Thoracic aorta (tissue), 2 donors: ENCODE results near the gene PRSS2. TPM values are rescaled to one million over a fixed set of nuclear protein-coding genes. Genes with fewer than 3 reads are reported as not detected.

Source experiments
- ATAC-seq: fragments of 150-250 bp; one replicate; pipeline ENCODE4 v1.8.0; 2017; ENCODE audit warnings: low read depth; ENCODE audit not compliant: insufficient number of reproducible peaks, low FRiP score
- DNase-seq: peaks from one replicate; pipeline ENCODE4 v3.0.0-alpha.2; 2020; ENCODE audit warnings: low spot score
- H3K27ac ChIP-seq, 2 donors: fragments of 200-600 bp; sonication (generic); 1 replicate in 1 of 2; 2 replicates in 1 of 2; pipeline ENCODE4 v1.5.1; 2016; ENCODE audit warnings: mild to moderate bottlenecking in 2 of 2, moderate library complexity in 2 of 2
- H3K27me3 ChIP-seq: fragments of 200-600 bp; sonication (generic); replicated peaks from 2 replicates; pipeline ENCODE4 v1.6.0; 2016; ENCODE audit warnings: mild to moderate bottlenecking; ENCODE audit not compliant: insufficient read depth
- H3K36me3 ChIP-seq: fragments of 200-600 bp; sonication (generic); one replicate; pipeline ENCODE4 v1.5.1; 2016
- H3K4me1 ChIP-seq, 2 donors: fragments of 200-600 bp; sonication (generic); 1 replicate in 1 of 2; 2 replicates in 1 of 2; pipeline versions ENCODE4 v1.5.1 to v1.6.0; 2016; ENCODE audit warnings: low read depth in 2 of 2, mild to moderate bottlenecking in 1 of 2; ENCODE audit not compliant: control insufficient read depth in 1 of 2
- H3K4me3 ChIP-seq: fragments of 200-600 bp; sonication (generic); 2 replicates; pipeline ENCODE4 v1.5.1; 2016; ENCODE audit warnings: mild to moderate bottlenecking
- H3K9me3 ChIP-seq: fragments of 200-600 bp; sonication (generic); 2 replicates; pipeline ENCODE4 v1.5.1; 2016
- total RNA-seq, 2 donors: library from RNA; depleted of rRNA; stranded (reverse); fragments of >200 nt; gene quantifications; one replicate each; pipeline versions ENCODE4 v1.1.0 to v1.2.3, GENCODE V29; 2016
- TF ChIP-seq, protein P1 (sequence below): fragments of 200-600 bp; sonication (generic); IDR thresholded peaks from one replicate; pipeline ENCODE4 v1.5.1; 2019; ENCODE audit warnings: antibody characterized with exemption

The PRSS2 gene
- total RNA-seq, 2 donors from 2014 or later: 6.1 to 15.4 TPM

DNA sequence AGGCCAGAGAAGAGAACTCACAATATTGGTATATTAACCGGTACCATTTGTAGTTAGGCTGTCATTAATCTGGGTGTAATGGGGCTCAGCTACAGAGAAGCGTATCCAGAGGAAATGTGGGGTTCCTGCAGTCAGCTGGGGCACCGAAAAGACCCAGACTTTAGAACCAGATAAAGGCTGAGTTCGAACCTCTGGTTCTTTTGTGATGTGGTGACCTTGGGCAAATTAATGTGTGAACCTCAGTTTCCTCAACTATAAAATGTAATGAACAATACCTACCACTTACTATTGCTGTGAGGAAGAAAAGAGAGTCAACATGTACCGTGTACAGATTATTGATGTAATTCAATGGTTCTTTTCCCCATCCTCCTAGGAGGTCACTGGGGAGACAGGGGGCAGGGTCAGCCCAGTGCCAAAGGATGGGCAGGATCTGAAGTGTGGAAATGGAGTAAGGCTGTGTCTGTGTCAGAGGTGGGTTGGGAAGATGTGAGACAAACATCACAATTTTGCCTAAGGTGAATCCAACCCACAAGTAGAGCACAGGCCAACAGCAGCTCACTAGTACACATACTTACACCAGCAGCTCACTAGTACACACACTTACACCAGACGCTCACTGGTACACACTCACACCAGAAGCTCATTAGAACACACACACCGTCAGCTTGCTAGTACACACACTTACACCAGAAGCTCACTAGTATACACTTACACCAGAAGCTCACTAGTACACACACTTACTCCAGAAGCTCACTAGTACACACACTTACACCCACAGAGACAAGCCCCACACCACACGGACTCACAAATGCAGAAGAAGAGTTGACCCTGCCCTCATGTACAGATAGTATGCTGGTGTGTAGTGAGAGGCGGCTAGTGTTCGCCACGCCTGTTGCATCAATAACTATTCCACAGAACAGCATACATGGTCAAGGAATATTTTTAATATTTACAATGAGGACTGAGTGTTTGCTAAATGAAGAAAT is 28.0 kb downstream of the PRSS2 start:
- H3K36me3 ChIP-seq: no peaks in the 10 kb centered on the region
- H3K4me1 ChIP-seq: peaks cover 10 to 22% of the 10 kb centered on the region in 2 donors
- peaks cover 5% of the 10 kb centered on the region for H3K27me3 ChIP-seq
- no peak overlapping the region for H3K4me3 ChIP-seq
- H3K9me3 ChIP-seq: no peaks in the 10 kb centered on the region
- TF ChIP-seq, protein P1, sequence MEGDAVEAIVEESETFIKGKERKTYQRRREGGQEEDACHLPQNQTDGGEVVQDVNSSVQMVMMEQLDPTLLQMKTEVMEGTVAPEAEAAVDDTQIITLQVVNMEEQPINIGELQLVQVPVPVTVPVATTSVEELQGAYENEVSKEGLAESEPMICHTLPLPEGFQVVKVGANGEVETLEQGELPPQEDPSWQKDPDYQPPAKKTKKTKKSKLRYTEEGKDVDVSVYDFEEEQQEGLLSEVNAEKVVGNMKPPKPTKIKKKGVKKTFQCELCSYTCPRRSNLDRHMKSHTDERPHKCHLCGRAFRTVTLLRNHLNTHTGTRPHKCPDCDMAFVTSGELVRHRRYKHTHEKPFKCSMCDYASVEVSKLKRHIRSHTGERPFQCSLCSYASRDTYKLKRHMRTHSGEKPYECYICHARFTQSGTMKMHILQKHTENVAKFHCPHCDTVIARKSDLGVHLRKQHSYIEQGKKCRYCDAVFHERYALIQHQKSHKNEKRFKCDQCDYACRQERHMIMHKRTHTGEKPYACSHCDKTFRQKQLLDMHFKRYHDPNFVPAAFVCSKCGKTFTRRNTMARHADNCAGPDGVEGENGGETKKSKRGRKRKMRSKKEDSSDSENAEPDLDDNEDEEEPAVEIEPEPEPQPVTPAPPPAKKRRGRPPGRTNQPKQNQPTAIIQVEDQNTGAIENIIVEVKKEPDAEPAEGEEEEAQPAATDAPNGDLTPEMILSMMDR: no peak
- ATAC-seq (no peak), DNase-seq (no peak)
- no peak overlapping the region for H3K27ac ChIP-seq

DNA sequence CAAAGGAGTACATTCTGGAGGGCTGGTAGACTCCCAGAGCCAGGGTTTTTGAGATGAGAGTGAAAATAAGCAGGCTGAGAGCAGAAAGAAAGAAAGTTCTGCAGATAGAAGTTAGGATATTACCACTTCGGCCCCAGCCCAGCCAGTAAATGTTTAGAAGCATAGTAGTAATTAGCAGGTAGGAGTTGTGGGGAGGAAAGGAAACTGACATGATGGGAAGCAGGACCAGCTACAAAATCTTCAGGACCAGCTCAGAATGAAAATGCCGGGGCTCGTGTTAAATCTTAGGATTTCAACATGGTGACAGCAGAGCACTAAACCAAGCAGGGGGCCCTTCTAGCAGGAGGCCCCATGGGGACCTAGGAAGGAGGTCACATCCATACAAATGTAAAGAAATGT is 28.7 kb downstream of the PRSS2 start:
- Histone ChIP-seq H3K9me3 (no peaks in the 10 kb centered on the region), H3K4me1 (peaks cover 10 to 22% of the 10 kb centered on the region in 2 donors)
- no peak for ATAC-seq

DNA sequence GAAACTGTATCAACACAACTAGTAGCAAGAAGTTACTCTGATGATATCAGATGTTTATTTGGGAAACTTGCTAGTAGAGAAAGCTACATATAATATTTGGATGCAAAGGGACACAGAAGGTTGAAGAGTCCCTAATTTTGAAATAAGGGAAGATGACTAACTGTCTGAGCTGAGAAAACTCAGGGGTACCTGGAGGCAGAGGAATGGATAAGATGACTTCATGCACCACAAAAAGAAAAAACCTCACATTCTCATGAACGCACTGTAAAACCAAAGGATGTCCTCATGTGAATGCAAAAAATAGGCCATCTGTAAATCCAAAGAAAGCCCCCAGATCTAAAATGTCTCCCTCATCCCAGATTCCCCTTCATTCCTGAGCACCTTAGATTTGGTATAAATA is 29.3 kb downstream of the PRSS2 start:
- Histone ChIP-seq H3K27me3 (peaks cover 5% of the 10 kb centered on the region), H3K36me3 (no peaks in the 10 kb centered on the region), H3K4me3 (no peak overlapping the region), H3K4me1 (peaks cover 10 to 22% of the 10 kb centered on the region in 2 donors), H3K27ac (no peak overlapping the region), H3K9me3 (no peaks in the 10 kb centered on the region)
- DNase-seq (no peak), ATAC-seq (no peak)
- TF ChIP-seq, protein P1: no peak

More for the DNA sequence above, 28.7 kb downstream of the PRSS2 start:
- DNase-seq: no peak
- H3K27ac ChIP-seq: no peak overlapping the region
- H3K27me3 ChIP-seq: peaks cover 5% of the 10 kb centered on the region
- TF ChIP-seq, protein P1: no peak
- no peaks in the 10 kb centered on the region for H3K36me3 ChIP-seq
- H3K4me3 ChIP-seq: no peak overlapping the region

DNA sequence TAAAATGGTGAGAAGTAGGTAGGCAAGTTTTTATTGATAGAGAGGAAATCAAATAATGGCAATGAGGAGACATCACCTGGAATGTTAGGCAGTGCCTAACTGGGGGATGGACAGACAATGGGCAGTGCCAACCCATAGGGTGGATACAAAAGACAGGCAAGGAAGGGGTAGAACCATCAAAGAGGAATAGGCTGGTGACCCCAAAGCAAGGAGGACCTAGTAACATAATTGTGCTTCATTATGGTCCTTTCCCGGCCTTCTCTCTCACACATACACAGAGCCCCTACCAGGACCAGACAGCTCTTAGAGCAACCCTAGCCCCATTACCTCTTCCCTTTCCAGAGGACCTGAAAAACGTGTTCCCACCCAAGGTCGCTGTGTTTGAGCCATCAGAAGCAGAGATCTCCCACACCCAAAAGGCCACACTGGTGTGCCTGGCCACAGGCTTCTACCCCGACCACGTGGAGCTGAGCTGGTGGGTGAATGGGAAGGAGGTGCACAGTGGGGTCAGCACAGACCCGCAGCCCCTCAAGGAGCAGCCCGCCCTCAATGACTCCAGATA is 30.0 kb downstream of the PRSS2 start:
- no peak overlapping the region for H3K27ac ChIP-seq
- no peaks in the 10 kb centered on the region for H3K9me3 ChIP-seq
- H3K36me3 ChIP-seq: no peaks in the 10 kb centered on the region
- DNase-seq (no peak), ATAC-seq (no peak)
- H3K27me3 ChIP-seq: peaks cover 5% of the 10 kb centered on the region
- TF ChIP-seq, protein P1: no peak
- no peak overlapping the region for H3K4me3 ChIP-seq
- peaks cover 10 to 22% of the 10 kb centered on the region in 2 donors for H3K4me1 ChIP-seq

DNA sequence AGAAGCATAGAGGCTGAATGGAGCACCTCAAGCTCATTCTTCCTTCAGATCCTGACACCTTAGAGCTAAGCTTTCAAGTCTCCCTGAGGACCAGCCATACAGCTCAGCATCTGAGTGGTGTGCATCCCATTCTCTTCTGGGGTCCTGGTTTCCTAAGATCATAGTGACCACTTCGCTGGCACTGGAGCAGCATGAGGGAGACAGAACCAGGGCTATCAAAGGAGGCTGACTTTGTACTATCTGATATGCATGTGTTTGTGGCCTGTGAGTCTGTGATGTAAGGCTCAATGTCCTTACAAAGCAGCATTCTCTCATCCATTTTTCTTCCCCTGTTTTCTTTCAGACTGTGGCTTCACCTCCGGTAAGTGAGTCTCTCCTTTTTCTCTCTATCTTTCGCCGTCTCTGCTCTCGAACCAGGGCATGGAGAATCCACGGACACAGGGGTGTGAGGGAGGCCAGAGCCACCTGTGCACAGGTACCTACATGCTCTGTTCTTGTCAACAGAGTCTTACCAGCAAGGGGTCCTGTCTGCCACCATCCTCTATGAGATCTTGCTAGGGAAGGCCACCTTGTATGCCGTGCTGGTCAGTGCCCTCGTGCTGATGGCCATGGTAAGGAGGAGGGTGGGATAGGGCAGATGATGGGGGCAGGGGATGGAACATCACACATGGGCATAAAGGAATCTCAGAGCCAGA is 31.0 kb downstream of the PRSS2 start:
- Histone ChIP-seq H3K27me3 (peaks cover 5% of the 10 kb centered on the region), H3K36me3 (no peaks in the 10 kb centered on the region)
- no peak for ATAC-seq

More for the DNA sequence above, 31.0 kb downstream of the PRSS2 start:
- Histone ChIP-seq H3K4me3 (no peak overlapping the region), H3K4me1 (peaks cover 9 to 15% of the 10 kb centered on the region in 2 donors), H3K9me3 (no peaks in the 10 kb centered on the region), H3K27ac (no peak overlapping the region)
- TF ChIP-seq, protein P1: no peak
- DNase-seq: no peak
